Small intestine (tissue), 7 donors: ENCODE data around the gene MRPS18B. TPM values are rescaled to one million over a fixed set of nuclear protein-coding genes. Genes with fewer than 3 reads are reported as not detected.
"Not testable (repeated sequence)": the region's sequence is repeated elsewhere in the genome, so short reads cannot be mapped to it uniquely, and the experiment has no call there.

Experiments used
- DNase-seq, 2 donors: peaks; one replicate each; pipeline versions ENCODE4 v3.0.0 to v3.0.0-alpha.2; 2013
- FAIRE-seq: peaks from 2 replicates; lab custom pipeline; 2012; peaks lifted over from hg19 to GRCh38; lab: Jason Lieb, UNC
- H3K27ac ChIP-seq, 3 donors: one replicate each; pipeline ENCODE4 v1.5.1; 2013; ENCODE audit warnings: low read length in 2 of 3, mild to moderate bottlenecking in 2 of 3, control low read depth in 1 of 3, inconsistent platforms in 1 of 3, low read depth in 1 of 3, moderate library complexity in 1 of 3
- H3K27me3 ChIP-seq, 3 donors: one replicate each; pipeline ENCODE4 v1.6.1; 2013; ENCODE audit warnings: low read length in 3 of 3, inconsistent platforms in 1 of 3; ENCODE audit not compliant: control insufficient read depth in 3 of 3, insufficient read depth in 3 of 3
- H3K36me3 ChIP-seq, 3 donors: one replicate each; pipeline ENCODE4 v1.6.1; 2013; ENCODE audit warnings: low read length in 3 of 3, inconsistent platforms in 1 of 3, low read depth in 1 of 3, mild to moderate bottlenecking in 1 of 3, moderate library complexity in 1 of 3; ENCODE audit not compliant: control insufficient read depth in 3 of 3, insufficient read depth in 2 of 3
- H3K4me1 ChIP-seq, 3 donors: one replicate each; pipeline ENCODE4 v1.6.1; 2013; ENCODE audit warnings: low read length in 2 of 3, inconsistent platforms in 1 of 3, low read depth in 1 of 3, mild to moderate bottlenecking in 1 of 3, moderate library complexity in 1 of 3; ENCODE audit not compliant: control insufficient read depth in 3 of 3, insufficient read depth in 2 of 3
- H3K4me3 ChIP-seq, 3 donors: one replicate each; pipeline ENCODE4 v1.5.1; 2013; ENCODE audit warnings: low read length in 3 of 3, control low read depth in 1 of 3, inconsistent platforms in 1 of 3, low read depth in 1 of 3, mild to moderate bottlenecking in 1 of 3, moderate library complexity in 1 of 3
- H3K9me3 ChIP-seq, 2 donors: one replicate each; pipeline ENCODE4 v1.6.1; 2013; ENCODE audit warnings: low read depth in 1 of 2, low read length in 1 of 2; ENCODE audit not compliant: control insufficient read depth in 2 of 2, insufficient read depth in 1 of 2
- WGBS, 3 donors: extraction: QIAGEN DNeasy Blood & Tissue Kit; methylation state at CpG; one replicate each; pipeline ENCODE4 v1.1.7; 2013; 5-methylcytosine and 5-hydroxymethylcytosine counted together
- polyA plus RNA-seq, 4 donors: library from polyadenylated mRNA; stranded (reverse) in 3 of 4; unstranded in 1 of 4; fragments of 200-250 nt in 3 of 4; fragments of 120-200 nt in 1 of 4; gene quantifications; one replicate each; pipeline versions ENCODE4 v1.2.1 to v1.2.3, GENCODE V29; 2013
- donor health status: healthy with polysubstance abuse.
- donor health status: control.
- donor health status: control.
- donor health status: Bipolar disorder and iron deficiency.
- donor health status: healthy.

The MRPS18B gene
- polyA plus RNA-seq, 4 donors, result 54.1 to 93.0 (median 90.3) TPM

- DNase-seq, result no peak
- 88 to 94% (median 92%) methylated on average over 11 to 12 of the region's 12 CpGs for WGBS, 3 donors
- Histone ChIP-seq H3K36me3 (peaks cover 15 to 66% (median 16%) of the 10 kb centered on the region in 3 donors), H3K27ac (no peak overlapping the region), H3K9me3 (no peaks in the 10 kb centered on the region), H3K4me3 (no peak overlapping the region), H3K4me1 (peaks cover 0 to 6% (median 0%) of the 10 kb centered on the region in 3 donors), H3K27me3 (no peaks in the 10 kb centered on the region)
- no peak for FAIRE-seq
Observed at GRCh38 chr6:30651143-30651542, 33.5 kb downstream of the MRPS18B start.

GRCh38 chr6:30654798-30655742 lies 37.4 kb downstream of the MRPS18B start:
- WGBS, 3 donors, result 87 to 91% (median 88%) methylated on average over 19 of the region's 19 CpGs
- Histone ChIP-seq H3K4me3 (no peak overlapping the region), H3K27ac (no peak overlapping the region), H3K9me3 (no peaks in the 10 kb centered on the region), H3K4me1 (no peaks in the 10 kb centered on the region), H3K36me3 (peaks cover 30 to 91% (median 35%) of the 10 kb centered on the region in 3 donors), H3K27me3 (no peaks in the 10 kb centered on the region)
- DNase-seq, result no peak
- FAIRE-seq, result no peak

DNA sequence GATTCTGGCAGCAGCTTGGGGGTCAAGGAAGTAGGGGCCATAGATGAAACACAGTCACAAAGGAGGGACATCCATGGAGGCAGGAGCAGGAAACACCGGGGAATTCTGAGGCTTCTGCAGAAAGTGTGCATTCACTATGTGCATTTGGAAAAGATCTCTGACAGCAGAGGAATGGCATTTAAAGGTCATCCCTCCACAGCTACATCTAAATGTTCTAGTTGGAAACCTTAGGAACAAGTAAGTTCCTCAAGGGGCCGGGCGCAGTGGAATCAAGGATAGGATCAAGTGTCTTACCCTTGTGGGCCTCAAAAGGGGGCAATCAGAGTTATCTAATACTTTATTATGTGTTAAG lies 38.1 kb downstream of the MRPS18B start:
- Histone ChIP-seq H3K27ac (no peak overlapping the region), H3K4me3 (no peak overlapping the region), H3K4me1 (no peaks in the 10 kb centered on the region), H3K9me3 (no peaks in the 10 kb centered on the region), H3K36me3 (peaks cover 30 to 91% (median 37%) of the 10 kb centered on the region in 3 donors), H3K27me3 (no peaks in the 10 kb centered on the region)
- DNase-seq (no peak), FAIRE-seq (no peak)
- WGBS, 3 donors, result 97 to 100% (median 99%) methylated on average over 3 of the region's 3 CpGs

DNA sequence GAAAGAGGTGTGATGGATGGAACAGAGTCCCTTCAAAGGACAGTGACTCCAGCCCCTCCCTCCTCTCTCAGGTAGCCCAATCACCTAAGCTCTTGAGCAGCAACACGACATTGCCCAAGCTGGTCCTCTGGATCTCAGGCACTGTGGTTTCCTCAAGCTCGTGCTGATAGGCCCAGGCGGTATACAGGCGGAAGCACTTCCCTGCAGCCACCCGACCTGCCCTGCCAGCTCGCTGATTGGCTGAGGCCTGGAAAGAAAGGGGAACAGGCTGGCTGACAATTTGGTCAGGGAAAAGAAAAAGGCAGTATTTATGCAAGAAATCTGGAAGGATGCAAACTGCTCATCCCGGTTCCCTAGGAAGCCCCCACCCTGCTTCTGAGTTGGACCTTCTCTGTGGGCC lies 38.9 kb downstream of the MRPS18B start:
- H3K9me3 ChIP-seq, result no peaks in the 10 kb centered on the region
- H3K4me3 ChIP-seq, result no peak overlapping the region
- H3K27me3 ChIP-seq, result no peaks in the 10 kb centered on the region
- H3K27ac ChIP-seq, result no peak overlapping the region
- H3K4me1 ChIP-seq, result no peaks in the 10 kb centered on the region
- DNase-seq (no peak), FAIRE-seq (no peak)
- peaks cover 28 to 89% (median 40%) of the 10 kb centered on the region in 3 donors for H3K36me3 ChIP-seq
- 71 to 82% (median 79%) methylated on average over 7 of the region's 7 CpGs for WGBS, 3 donors

GRCh38 chr6:30657454-30657853 lies 39.8 kb downstream of the MRPS18B start:
- FAIRE-seq, result no peak
- H3K27me3 ChIP-seq, result no peaks in the 10 kb centered on the region
- peaks cover 35 to 92% (median 46%) of the 10 kb centered on the region in 3 donors for H3K36me3 ChIP-seq
- DNase-seq, result no peak
- H3K4me3 ChIP-seq, result no peak overlapping the region
- H3K9me3 ChIP-seq, result no peaks in the 10 kb centered on the region
- H3K27ac ChIP-seq, result no peak overlapping the region
- H3K4me1 ChIP-seq, result no peaks in the 10 kb centered on the region

- DNase-seq, FAIRE-seq, H3K4me3 ChIP-seq, H3K27ac ChIP-seq, H3K9me3 ChIP-seq, H3K27me3 ChIP-seq, H3K4me1 ChIP-seq: not testable (repeated sequence)
- 71 to 88% (median 80%) methylated on average over 5 of the region's 5 CpGs for WGBS, 3 donors
- H3K36me3 ChIP-seq, result peaks cover 39 to 92% (median 45%) of the 10 kb centered on the region in 3 donors
Observed at GRCh38 chr6:30657922-30658321, 40.3 kb downstream of the MRPS18B start.

DNA sequence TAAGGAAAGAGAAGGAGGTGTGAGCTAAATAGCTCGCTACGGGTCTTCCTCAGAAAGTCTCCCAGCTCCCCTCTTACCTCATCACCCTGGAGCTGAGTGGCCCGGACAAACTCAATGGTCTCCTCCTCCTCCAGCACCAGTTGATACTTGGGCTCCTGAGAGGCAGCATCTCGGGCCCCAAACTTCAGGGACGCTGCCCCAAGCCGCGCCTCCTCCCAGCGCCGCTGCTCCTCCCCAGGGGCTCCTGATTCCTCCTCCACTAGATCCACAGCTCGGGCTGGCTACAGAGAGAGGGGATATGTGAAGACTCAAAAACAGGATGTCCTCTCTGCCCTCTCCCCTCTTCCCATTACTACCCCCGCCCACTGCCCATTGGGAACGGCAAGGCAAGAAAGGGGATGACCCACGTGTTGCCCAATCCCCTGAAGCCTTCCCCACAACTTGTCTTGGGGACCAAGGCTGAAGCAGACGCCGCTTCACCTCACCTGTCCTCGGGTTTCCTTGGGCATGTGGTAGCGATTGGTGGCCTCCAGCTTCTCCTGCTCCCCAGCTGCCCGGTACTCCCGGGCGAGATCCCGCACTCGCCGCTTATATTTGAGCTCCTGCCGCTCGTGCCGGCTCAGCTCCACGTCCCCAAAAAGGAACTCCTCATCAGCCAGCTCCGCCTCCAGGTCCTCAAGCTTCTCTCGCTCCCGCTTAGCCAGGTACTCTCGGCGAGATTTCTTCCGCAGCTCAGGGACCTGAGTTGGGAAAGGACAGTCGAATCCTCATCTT lies 47.5 kb downstream of the MRPS18B start:
- H3K27me3 ChIP-seq, result no peaks in the 10 kb centered on the region
- no peak for DNase-seq
- H3K36me3 ChIP-seq, result peaks cover 15 to 82% (median 30%) of the 10 kb centered on the region in 3 donors
- no peaks in the 10 kb centered on the region for H3K4me1 ChIP-seq
- H3K27ac ChIP-seq, result no peak overlapping the region
- no peak overlapping the region for H3K4me3 ChIP-seq
- no peak for FAIRE-seq
- no peaks in the 10 kb centered on the region for H3K9me3 ChIP-seq
- 94 to 96% (median 94%) methylated on average over 32 to 34 of the region's 34 CpGs for WGBS, 3 donors

DNA sequence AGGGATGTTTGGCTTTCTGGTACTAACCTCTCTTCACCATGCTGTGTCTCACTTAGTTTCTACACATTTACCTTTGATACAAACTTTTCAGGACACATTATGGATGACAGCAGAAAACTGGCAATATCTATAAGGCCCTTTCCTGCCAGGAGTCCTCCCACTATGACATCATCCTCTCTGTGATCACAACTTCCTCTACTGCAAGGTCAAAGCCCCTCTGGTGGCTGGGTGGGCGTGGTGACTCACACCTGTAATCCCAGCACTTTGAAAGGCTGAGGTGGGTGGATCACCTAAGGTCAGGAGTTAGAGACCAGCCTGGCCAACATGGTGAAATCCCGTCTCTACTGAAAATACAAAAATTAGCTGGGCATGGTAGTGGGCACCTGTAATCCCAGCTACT lies 48.7 kb downstream of the MRPS18B start:
- H3K27me3 ChIP-seq, H3K9me3 ChIP-seq, H3K4me1 ChIP-seq, DNase-seq, H3K27ac ChIP-seq, H3K4me3 ChIP-seq, FAIRE-seq: not testable (repeated sequence)
- WGBS, 3 donors, result 66 to 69% (median 68%) methylated on average over 2 of the region's 2 CpGs
- H3K36me3 ChIP-seq, result peaks cover 21 to 84% (median 35%) of the 10 kb centered on the region in 3 donors
